ENCODE results near the gene CCDC177.

CCDC177 gene

DNA sequence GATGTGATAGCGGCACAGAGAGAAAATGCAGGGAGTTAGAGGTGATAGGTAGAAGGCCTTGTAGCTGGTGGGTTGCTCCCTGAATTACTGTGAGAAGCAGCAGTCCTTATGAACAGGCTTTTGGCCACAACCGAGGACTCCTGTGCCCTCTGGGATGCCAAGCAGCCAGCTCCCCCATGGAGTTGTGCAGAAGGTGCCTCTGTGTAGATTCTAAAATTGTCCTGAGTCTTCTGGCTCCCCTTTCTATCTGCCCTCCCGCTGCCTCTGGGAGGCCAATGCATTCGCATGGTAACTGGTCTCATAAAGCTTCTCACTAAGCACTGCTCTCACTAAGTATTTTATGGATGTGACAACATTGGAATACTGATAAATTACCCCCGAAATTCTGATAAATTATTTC, 20.7 kb upstream of the CCDC177 start:
- no peak overlapping the region for H3K4me3 ChIP-seq (ENCODE audit: low read depth, low read length)
- DNase-seq (ENCODE audit: low read depth), result no peak
- TF ChIP-seq, protein P1, sequence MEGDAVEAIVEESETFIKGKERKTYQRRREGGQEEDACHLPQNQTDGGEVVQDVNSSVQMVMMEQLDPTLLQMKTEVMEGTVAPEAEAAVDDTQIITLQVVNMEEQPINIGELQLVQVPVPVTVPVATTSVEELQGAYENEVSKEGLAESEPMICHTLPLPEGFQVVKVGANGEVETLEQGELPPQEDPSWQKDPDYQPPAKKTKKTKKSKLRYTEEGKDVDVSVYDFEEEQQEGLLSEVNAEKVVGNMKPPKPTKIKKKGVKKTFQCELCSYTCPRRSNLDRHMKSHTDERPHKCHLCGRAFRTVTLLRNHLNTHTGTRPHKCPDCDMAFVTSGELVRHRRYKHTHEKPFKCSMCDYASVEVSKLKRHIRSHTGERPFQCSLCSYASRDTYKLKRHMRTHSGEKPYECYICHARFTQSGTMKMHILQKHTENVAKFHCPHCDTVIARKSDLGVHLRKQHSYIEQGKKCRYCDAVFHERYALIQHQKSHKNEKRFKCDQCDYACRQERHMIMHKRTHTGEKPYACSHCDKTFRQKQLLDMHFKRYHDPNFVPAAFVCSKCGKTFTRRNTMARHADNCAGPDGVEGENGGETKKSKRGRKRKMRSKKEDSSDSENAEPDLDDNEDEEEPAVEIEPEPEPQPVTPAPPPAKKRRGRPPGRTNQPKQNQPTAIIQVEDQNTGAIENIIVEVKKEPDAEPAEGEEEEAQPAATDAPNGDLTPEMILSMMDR (IDR thresholded peaks at IDR 0.05; ENCODE audit: insufficient read depth, low read depth, low read length, missing control alignments), result no peak

DNA sequence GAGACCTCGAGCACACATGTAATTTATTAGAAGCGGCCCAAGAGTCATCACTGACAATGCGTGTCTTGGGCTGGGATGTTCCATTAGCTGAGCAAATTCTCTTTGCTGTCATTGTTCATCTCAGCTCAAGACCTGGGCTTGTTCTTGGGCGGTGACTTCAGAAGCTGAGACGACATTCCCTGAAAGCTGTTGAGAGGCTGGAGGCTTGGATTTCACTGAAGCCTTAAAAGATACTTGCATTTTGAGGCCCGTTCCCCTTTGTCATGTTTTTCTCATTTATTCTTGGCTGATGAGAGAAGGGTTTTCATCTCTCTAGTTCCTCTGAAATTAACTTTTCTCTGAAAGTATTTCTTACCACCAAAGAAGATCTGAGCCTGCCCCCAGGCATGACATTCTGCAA, 20.2 kb upstream of the CCDC177 start:
- no peak for DNase-seq (ENCODE audit: low read depth)
- TF ChIP-seq, protein P1 (IDR thresholded peaks at IDR 0.05; ENCODE audit: insufficient read depth, low read depth, low read length, missing control alignments), result no peak

DNA sequence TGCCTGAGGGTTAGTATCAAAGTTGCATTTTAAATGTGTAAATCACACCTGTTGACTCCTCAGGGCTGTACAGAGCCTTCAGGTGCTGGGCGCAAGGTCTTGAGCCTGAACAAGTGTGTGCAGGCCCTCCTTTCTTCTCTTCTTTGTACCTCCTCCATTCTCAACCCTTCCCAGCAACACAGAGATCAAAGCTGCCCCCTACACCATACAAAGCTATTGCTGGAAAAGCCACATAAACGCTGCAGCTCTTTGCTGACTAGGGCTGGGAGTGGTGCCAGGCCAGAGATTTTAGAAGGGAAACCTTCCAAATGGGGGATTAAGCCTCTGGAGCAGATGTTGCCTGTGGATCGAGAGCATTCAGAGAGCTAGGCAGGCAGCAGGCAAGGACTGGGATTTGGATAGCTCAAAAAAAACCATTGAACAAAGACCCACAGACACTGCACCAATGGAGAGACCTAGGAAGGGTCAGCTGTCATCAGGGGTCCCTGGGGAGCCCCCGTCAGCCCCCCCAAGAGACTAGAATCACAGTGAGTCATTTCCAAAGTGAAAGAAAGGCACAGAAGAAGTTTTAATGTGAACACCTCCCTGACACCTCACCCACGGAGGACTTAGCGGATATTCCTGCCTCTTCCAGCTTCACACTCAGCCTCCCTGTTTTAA, 18.5 kb upstream of the CCDC177 start:
- peak; percentile 47 for DNase-seq (ENCODE audit: low read depth)
- H3K4me3 ChIP-seq (ENCODE audit: low read depth, low read length), result no peak overlapping the region
- TF ChIP-seq, protein P1 (IDR thresholded peaks at IDR 0.05; ENCODE audit: insufficient read depth, low read depth, low read length, missing control alignments), result no peak

More for the DNA sequence above, 20.2 kb upstream of the CCDC177 start:
- no peak overlapping the region for H3K4me3 ChIP-seq (ENCODE audit: low read depth, low read length)

DNA sequence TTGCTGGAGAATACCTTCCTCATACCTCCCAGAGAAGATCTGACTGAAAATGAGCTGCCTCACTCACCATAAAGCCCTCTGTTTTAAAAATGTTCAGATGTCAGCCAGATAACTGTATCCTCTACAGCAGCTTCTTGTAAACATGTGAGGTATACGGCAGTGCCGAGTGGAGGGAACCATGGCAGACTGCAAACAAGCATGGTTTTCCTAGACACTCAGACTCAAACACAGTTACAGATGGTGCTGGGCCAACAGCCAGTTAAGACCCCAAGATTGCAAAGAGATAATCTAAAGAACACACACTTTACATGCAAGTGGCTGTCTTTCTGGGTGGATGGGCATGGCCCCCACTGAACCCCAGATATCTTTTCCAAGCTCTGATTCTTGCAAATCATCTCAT, 16.6 kb upstream of the CCDC177 start:
- DNase-seq (ENCODE audit: low read depth), result no peak
- H3K4me3 ChIP-seq (ENCODE audit: low read depth, low read length), result no peak overlapping the region
- TF ChIP-seq, protein P1 (IDR thresholded peaks at IDR 0.05; ENCODE audit: insufficient read depth, low read depth, low read length, missing control alignments), result no peak

DNA sequence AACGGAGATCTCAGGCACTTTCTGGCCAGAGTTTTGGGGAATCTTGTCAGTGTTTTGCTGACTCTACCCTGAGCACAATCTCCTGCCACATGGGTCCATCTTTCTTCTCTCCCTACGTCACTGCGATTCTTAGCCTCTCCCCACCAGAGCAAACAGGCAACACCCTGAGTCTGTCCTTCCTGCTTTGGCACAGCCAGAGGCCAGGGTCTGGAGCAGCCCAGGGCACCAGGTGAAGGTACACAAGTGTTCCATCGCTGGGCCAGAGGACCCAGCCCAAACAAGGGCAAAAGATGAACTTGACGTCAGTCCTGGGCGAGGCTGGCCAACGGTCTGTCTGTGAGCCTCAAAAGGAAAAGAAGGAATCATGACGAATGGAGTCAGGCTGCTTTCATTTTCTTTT, 12.7 kb upstream of the CCDC177 start:
- H3K4me3 ChIP-seq (ENCODE audit: low read depth, low read length), result no peak overlapping the region
- no peak for DNase-seq (ENCODE audit: low read depth)

DNA sequence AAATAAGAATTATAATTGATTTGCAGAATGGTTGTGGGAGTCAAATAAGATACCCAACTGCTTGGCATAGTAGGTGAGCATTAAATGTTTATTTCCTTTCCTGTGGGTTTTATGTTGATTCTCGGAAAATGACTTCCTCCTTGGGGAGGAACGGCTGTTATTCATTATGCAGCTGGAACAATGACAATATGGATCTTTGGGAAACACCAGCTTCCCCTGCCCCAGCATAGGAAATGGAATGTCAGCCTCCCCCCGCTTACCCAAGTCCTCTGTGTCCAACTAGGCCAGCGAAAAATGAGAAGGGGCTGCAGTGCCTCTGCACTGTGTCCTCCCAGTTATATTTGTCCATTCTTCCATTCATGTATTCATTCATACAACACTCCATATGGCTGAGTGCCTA, 11.7 kb upstream of the CCDC177 start:
- no peak for DNase-seq (ENCODE audit: low read depth)

More for the DNA sequence above, 12.7 kb upstream of the CCDC177 start:
- TF ChIP-seq, protein P1 (IDR thresholded peaks at IDR 0.05; ENCODE audit: insufficient read depth, low read depth, low read length, missing control alignments), result no peak

More for the DNA sequence above, 11.7 kb upstream of the CCDC177 start:
- TF ChIP-seq, protein P1 (IDR thresholded peaks at IDR 0.05; ENCODE audit: insufficient read depth, low read depth, low read length, missing control alignments), result no peak
- H3K4me3 ChIP-seq (ENCODE audit: low read depth, low read length), result no peak overlapping the region

Data from GM12865 (cell line).